HEK293 (cell line): ENCODE results near the gene FOXO4.

Source experiments
- CTCF ChIA-PET: fragments of 350-600 bp; formaldehyde crosslinking; extraction: SDS; loops from one replicate; lab custom pipeline; 2021; ENCODE audit warnings: antibody characterized with exemption; lab: Yijun Ruan, JAX
- POLR2A ChIA-PET: fragments of 300-600 bp; formaldehyde crosslinking; extraction: SDS; loops from one replicate; lab custom pipeline; 2020; ENCODE audit warnings: antibody characterized with exemption, inconsistent platforms; lab: Yijun Ruan, JAX
- H3K27ac ChIP-seq: fragments of 200-500 bp; sonication (Bioruptor generic); 2 replicates; pipeline ENCODE4 v1.5.1; 2014; ENCODE audit warnings: low read depth, low read length, control low read depth, inconsistent platforms; ENCODE audit errors: extremely low read depth
- H3K36me3 ChIP-seq, 2 experiments: fragments of 200-500 bp in 1 of 2; sonication (Bioruptor generic) in 1 of 2; 1 replicate in 1 of 2; 2 replicates in 1 of 2; pipeline ENCODE4 v1.5.1; 2014 to 2017; ENCODE audit warnings: inconsistent platforms in 2 of 2, low read length in 2 of 2; ENCODE audit not compliant: control insufficient read depth in 2 of 2, insufficient read depth in 1 of 2
- H3K4me1 ChIP-seq: fragments of 200-500 bp; sonication (Bioruptor generic); 2 replicates; pipeline ENCODE4 v1.5.1; 2014; ENCODE audit warnings: mild to moderate bottlenecking, low read length, inconsistent platforms; ENCODE audit not compliant: control insufficient read depth, insufficient read depth
- H3K4me3 ChIP-seq: 2 replicates; pipeline ENCODE4 v1.5.1; 2011; ENCODE audit warnings: low read depth, mild to moderate bottlenecking, control low read depth, low read length, moderate library complexity
- H3K9me3 ChIP-seq: fragments of 200-500 bp; sonication (Bioruptor generic); 2 replicates; pipeline ENCODE4 v1.5.1; 2014; ENCODE audit warnings: low read depth, low read length, inconsistent platforms; ENCODE audit not compliant: control insufficient read depth, insufficient read depth
- FEZF1 ChIP-seq: fragments of 450-650 bp; formaldehyde crosslinking; IDR thresholded peaks from 2 replicates; pipeline ENCODE4 v1.5.1; 2016; ENCODE audit warnings: missing biosample characterization, missing genetic modification characterization
- GLIS2 ChIP-seq: fragments of 450-650 bp; formaldehyde crosslinking; IDR thresholded peaks from 2 replicates; pipeline ENCODE4 v1.5.1; 2016; ENCODE audit warnings: missing biosample characterization, missing genetic modification characterization
- KLF16 ChIP-seq: fragments of 450-650 bp; formaldehyde crosslinking; IDR thresholded peaks from 2 replicates; pipeline ENCODE4 v1.5.1; 2017; ENCODE audit warnings: missing biosample characterization, missing genetic modification characterization
- OVOL3 ChIP-seq: fragments of 450-650 bp; formaldehyde crosslinking; IDR thresholded peaks from 2 replicates; pipeline ENCODE4 v1.5.1; 2016; ENCODE audit warnings: missing biosample characterization, missing genetic modification characterization
- PATZ1 ChIP-seq: fragments of 450-650 bp; formaldehyde crosslinking; IDR thresholded peaks from 2 replicates; pipeline ENCODE4 v1.5.1; 2016; ENCODE audit warnings: missing biosample characterization, missing genetic modification characterization
- PBX3 ChIP-seq: sonication (generic); formaldehyde crosslinking; IDR thresholded peaks from 2 replicates; pipeline ENCODE4 v1.8.1; 2022; ENCODE audit warnings: mild to moderate bottlenecking, moderate library complexity, missing genetic modification reagents
- ZBTB21 ChIP-seq: fragments of 450-650 bp; formaldehyde crosslinking; IDR thresholded peaks from 2 replicates; pipeline ENCODE4 v1.5.1; 2017; ENCODE audit warnings: missing biosample characterization, missing genetic modification characterization
- ZNF18 ChIP-seq: fragments of 450-650 bp; formaldehyde crosslinking; IDR thresholded peaks from 2 replicates; pipeline ENCODE4 v1.5.1; 2016; ENCODE audit warnings: missing biosample characterization, missing genetic modification characterization
- ZNF677 ChIP-seq: fragments of 450-650 bp; IDR thresholded peaks from 2 replicates; pipeline ENCODE4 v1.5.0; 2018; ENCODE audit warnings: missing biosample characterization, mild to moderate bottlenecking, missing genetic modification characterization, moderate library complexity
- ZNF76 ChIP-seq: fragments of 450-650 bp; formaldehyde crosslinking; IDR thresholded peaks from 2 replicates; pipeline ENCODE4; 2016; ENCODE audit warnings: low read depth, missing biosample characterization, missing genetic modification characterization, borderline replicate concordance
- ZNF768 ChIP-seq: fragments of 450-650 bp; formaldehyde crosslinking; IDR thresholded peaks from 2 replicates; pipeline ENCODE4 v1.5.1; 2018; ENCODE audit warnings: missing biosample characterization, mild to moderate bottlenecking, missing genetic modification characterization
- ZNF777 ChIP-seq: fragments of 450-650 bp; formaldehyde crosslinking; IDR thresholded peaks from 2 replicates; pipeline ENCODE4 v1.5.1; 2017; ENCODE audit warnings: missing biosample characterization, missing genetic modification characterization, borderline replicate concordance
- ZNF791 ChIP-seq: fragments of 450-650 bp; formaldehyde crosslinking; IDR thresholded peaks from 2 replicates; pipeline ENCODE4 v1.5.1; 2016; ENCODE audit warnings: missing biosample characterization, missing genetic modification characterization
- ZNF837 ChIP-seq: fragments of 450-650 bp; formaldehyde crosslinking; IDR thresholded peaks from 2 replicates; pipeline ENCODE4 v1.5.1; 2016; ENCODE audit warnings: missing biosample characterization, missing genetic modification characterization
- TF ChIP-seq, protein P1 (sequence below): IDR thresholded peaks from 2 replicates; pipeline ENCODE4 v1.6.1; 2011; ENCODE audit warnings: mild to moderate bottlenecking, low read depth, low read length, borderline replicate concordance
- TF ChIP-seq, protein P2 (sequence below): fragments of 450-650 bp; formaldehyde crosslinking; IDR thresholded peaks from 2 replicates; pipeline ENCODE4 v1.5.1; 2016; ENCODE audit warnings: missing biosample characterization, missing genetic modification characterization
- TF ChIP-seq, protein P3 (sequence below): fragments of 450-650 bp; formaldehyde crosslinking; IDR thresholded peaks from 2 replicates; pipeline ENCODE4 v1.5.1; 2016; ENCODE audit warnings: missing biosample characterization, missing genetic modification characterization
- TF ChIP-seq, protein P4 (sequence below): fragments of 450-650 bp; formaldehyde crosslinking; IDR thresholded peaks from 2 replicates; pipeline ENCODE4 v1.5.1; 2016; ENCODE audit warnings: missing biosample characterization, missing genetic modification characterization, borderline replicate concordance

FOXO4 gene

GRCh38 chrX:71105628-71106027 lies 10.0 kb downstream of the FOXO4 start (continued):
- TF ChIP-seq, protein P1, sequence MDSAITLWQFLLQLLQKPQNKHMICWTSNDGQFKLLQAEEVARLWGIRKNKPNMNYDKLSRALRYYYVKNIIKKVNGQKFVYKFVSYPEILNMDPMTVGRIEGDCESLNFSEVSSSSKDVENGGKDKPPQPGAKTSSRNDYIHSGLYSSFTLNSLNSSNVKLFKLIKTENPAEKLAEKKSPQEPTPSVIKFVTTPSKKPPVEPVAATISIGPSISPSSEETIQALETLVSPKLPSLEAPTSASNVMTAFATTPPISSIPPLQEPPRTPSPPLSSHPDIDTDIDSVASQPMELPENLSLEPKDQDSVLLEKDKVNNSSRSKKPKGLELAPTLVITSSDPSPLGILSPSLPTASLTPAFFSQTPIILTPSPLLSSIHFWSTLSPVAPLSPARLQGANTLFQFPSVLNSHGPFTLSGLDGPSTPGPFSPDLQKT = no peak
- no peak for TF ChIP-seq ZNF791
- TF ChIP-seq, all 188 proteins: peak for 0

DNA sequence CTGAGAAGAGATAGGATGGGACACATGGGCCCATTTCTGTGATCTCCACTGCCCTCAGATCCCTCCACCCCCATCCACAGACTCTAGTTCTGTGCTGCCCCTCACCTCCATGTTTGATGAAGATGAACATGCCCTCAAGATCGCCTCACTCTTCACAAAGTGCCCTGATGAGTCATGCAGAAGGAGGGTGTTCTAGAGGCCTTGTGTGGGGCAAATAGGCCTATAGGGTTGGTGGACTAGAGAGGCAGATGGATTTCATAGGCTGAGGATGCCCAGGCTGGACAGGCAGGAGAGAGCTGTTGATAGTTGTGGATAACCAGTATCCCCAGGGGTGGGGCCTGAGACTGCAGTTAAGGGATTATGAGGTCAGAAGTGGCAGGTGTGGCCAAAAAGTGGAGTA lies 10.8 kb downstream of the FOXO4 start, which contains the start of gene CXorf65:
CXorf65 (minus strand) TSS at position 314 of the 400 bp plus-strand sequence; CDS start at position 130, 184 bp downstream.
- peaks cover 0 to 7% of the 10 kb centered on the region in 2 experiments; a peak in 1 of 3 replicates for H3K36me3 ChIP-seq
- H3K4me3 ChIP-seq = no peak within 1 kb of the TSS
- H3K9me3 ChIP-seq = no peaks in the 10 kb centered on the region
- H3K27ac ChIP-seq = no peak within 1 kb of the TSS
- ChIA-PET POLR2A (interaction anchor here (2.6 kb wide), 1 partner anchor 12 kb away, joined by 8 read pairs; the partner anchor contains the start of gene MED12), CTCF (interaction anchor here (0.6 kb wide), 1 partner anchor 183 kb away, joined by 3 read pairs; no protein-coding TSS in a partner anchor)
- no peaks in the 10 kb centered on the region for H3K4me1 ChIP-seq
- TF ChIP-seq PBX3 (CRISPR knock-in tag) = no peak
- TF ChIP-seq, protein P2, sequence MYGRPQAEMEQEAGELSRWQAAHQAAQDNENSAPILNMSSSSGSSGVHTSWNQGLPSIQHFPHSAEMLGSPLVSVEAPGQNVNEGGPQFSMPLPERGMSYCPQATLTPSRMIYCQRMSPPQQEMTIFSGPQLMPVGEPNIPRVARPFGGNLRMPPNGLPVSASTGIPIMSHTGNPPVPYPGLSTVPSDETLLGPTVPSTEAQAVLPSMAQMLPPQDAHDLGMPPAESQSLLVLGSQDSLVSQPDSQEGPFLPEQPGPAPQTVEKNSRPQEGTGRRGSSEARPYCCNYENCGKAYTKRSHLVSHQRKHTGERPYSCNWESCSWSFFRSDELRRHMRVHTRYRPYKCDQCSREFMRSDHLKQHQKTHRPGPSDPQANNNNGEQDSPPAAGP = peak; percentile 70; the same call in 1 of the 2 replicates

GRCh38 chrX:71107245-71107644 lies 11.6 kb downstream of the FOXO4 start:
- ChIA-PET CTCF (no interaction called here), POLR2A (no interaction called here)
- Histone ChIP-seq H3K4me3 (no peak overlapping the region), H3K27ac (no peak overlapping the region), H3K4me1 (no peaks in the 10 kb centered on the region), H3K9me3 (no peaks in the 10 kb centered on the region), H3K36me3 (no peaks in the 10 kb centered on the region)
- TF ChIP-seq ZNF777 (tag by site-specific recombination) (no peak), PATZ1 (no peak), OVOL3 (tag by site-specific recombination) (no peak), GLIS2 (tag by site-specific recombination) (no peak), ZNF18 (tag by site-specific recombination) (no peak), ZNF76 (tag by site-specific recombination) (no peak), KLF16 (no peak), ZNF837 (no peak), ZBTB21 (tag by site-specific recombination) (no peak), ZNF677 (no peak), ZNF768 (tag by site-specific recombination) (no peak), FEZF1 (no peak)
- TF ChIP-seq, protein P3, sequence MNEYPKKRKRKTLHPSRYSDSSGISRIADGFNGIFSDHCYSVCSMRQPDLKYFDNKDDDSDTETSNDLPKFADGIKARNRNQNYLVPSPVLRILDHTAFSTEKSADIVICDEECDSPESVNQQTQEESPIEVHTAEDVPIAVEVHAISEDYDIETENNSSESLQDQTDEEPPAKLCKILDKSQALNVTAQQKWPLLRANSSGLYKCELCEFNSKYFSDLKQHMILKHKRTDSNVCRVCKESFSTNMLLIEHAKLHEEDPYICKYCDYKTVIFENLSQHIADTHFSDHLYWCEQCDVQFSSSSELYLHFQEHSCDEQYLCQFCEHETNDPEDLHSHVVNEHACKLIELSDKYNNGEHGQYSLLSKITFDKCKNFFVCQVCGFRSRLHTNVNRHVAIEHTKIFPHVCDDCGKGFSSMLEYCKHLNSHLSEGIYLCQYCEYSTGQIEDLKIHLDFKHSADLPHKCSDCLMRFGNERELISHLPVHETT (tag by site-specific recombination) = no peak
- TF ChIP-seq, protein P4, sequence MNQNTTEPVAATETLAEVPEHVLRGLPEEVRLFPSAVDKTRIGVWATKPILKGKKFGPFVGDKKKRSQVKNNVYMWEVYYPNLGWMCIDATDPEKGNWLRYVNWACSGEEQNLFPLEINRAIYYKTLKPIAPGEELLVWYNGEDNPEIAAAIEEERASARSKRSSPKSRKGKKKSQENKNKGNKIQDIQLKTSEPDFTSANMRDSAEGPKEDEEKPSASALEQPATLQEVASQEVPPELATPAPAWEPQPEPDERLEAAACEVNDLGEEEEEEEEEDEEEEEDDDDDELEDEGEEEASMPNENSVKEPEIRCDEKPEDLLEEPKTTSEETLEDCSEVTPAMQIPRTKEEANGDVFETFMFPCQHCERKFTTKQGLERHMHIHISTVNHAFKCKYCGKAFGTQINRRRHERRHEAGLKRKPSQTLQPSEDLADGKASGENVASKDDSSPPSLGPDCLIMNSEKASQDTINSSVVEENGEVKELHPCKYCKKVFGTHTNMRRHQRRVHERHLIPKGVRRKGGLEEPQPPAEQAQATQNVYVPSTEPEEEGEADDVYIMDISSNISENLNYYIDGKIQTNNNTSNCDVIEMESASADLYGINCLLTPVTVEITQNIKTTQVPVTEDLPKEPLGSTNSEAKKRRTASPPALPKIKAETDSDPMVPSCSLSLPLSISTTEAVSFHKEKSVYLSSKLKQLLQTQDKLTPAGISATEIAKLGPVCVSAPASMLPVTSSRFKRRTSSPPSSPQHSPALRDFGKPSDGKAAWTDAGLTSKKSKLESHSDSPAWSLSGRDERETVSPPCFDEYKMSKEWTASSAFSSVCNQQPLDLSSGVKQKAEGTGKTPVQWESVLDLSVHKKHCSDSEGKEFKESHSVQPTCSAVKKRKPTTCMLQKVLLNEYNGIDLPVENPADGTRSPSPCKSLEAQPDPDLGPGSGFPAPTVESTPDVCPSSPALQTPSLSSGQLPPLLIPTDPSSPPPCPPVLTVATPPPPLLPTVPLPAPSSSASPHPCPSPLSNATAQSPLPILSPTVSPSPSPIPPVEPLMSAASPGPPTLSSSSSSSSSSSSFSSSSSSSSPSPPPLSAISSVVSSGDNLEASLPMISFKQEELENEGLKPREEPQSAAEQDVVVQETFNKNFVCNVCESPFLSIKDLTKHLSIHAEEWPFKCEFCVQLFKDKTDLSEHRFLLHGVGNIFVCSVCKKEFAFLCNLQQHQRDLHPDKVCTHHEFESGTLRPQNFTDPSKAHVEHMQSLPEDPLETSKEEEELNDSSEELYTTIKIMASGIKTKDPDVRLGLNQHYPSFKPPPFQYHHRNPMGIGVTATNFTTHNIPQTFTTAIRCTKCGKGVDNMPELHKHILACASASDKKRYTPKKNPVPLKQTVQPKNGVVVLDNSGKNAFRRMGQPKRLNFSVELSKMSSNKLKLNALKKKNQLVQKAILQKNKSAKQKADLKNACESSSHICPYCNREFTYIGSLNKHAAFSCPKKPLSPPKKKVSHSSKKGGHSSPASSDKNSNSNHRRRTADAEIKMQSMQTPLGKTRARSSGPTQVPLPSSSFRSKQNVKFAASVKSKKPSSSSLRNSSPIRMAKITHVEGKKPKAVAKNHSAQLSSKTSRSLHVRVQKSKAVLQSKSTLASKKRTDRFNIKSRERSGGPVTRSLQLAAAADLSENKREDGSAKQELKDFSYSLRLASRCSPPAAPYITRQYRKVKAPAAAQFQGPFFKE = no peak
